Karpas-422 (cell line): ENCODE results near the gene UCN2. TPM values are rescaled to one million over a fixed set of nuclear protein-coding genes. Genes with fewer than 3 reads are reported as not detected.
"Not testable (repeated sequence)": the region's sequence is repeated elsewhere in the genome, so short reads cannot be mapped to it uniquely, and the experiment has no call there.

Experiments
- DNase-seq: peaks from one replicate; pipeline ENCODE4 v3.0.0-alpha.2; 2015
- H2AFZ ChIP-seq: fragments of 200-600 bp; sonication (generic); 2 replicates; pipeline ENCODE4 v1.6.1; 2014; ENCODE audit warnings: antibody characterized with exemption, low read length, mixed read lengths
- H3K27ac ChIP-seq: fragments of 200-600 bp; sonication (generic); 2 replicates; pipeline ENCODE4 v1.5.1; 2014; ENCODE audit warnings: mild to moderate bottlenecking, low read length, moderate library complexity
- H3K27me3 ChIP-seq: fragments of 200-600 bp; sonication (generic); 2 replicates; pipeline ENCODE4 v1.6.1; 2014; ENCODE audit warnings: low read length, mixed read lengths
- H3K36me3 ChIP-seq: fragments of 200-600 bp; sonication (generic); 2 replicates; pipeline ENCODE4 v1.6.1; 2014; ENCODE audit warnings: low read length, mixed read lengths; ENCODE audit not compliant: insufficient read depth
- H3K4me1 ChIP-seq: fragments of 200-600 bp; sonication (generic); 2 replicates; pipeline ENCODE4 v1.6.1; 2014; ENCODE audit warnings: mild to moderate bottlenecking, low read length, mixed read lengths
- H3K4me2 ChIP-seq: fragments of 200-600 bp; sonication (generic); 2 replicates; pipeline ENCODE4 v1.6.1; 2014; ENCODE audit warnings: low read length, low read depth, mild to moderate bottlenecking; ENCODE audit not compliant: poor library complexity, severe bottlenecking
- H3K4me3 ChIP-seq: fragments of 200-600 bp; sonication (generic); 2 replicates; pipeline ENCODE4 v1.5.1; 2014; ENCODE audit warnings: mild to moderate bottlenecking, antibody characterized with exemption, low read length, mixed read lengths
- H3K79me2 ChIP-seq: fragments of 200-600 bp; sonication (generic); 2 replicates; pipeline ENCODE4 v1.6.1; 2014; ENCODE audit warnings: mild to moderate bottlenecking, low read length, mixed read lengths
- H3K9ac ChIP-seq: fragments of 200-600 bp; sonication (generic); 2 replicates; pipeline ENCODE4 v1.6.0; 2014; ENCODE audit warnings: low read length
- H3K9me2 ChIP-seq: fragments of 200-600 bp; sonication (generic), shearing (Covaris generic); replicated peaks from 2 replicates; pipeline ENCODE4 v1.6.0; 2014; ENCODE audit warnings: mild to moderate bottlenecking, low read length, moderate library complexity; ENCODE audit not compliant: insufficient read depth
- H3K9me3 ChIP-seq: fragments of 300-700, 200-600 bp; sonication (generic); 2 replicates; pipeline ENCODE4 v1.6.1; 2014; ENCODE audit warnings: low read length, mixed read lengths
- H4K20me1 ChIP-seq: fragments of 200-600 bp; sonication (generic); 2 replicates; pipeline ENCODE4 v1.6.1; 2014; ENCODE audit warnings: mild to moderate bottlenecking, antibody characterized with exemption, low read length, low read depth; ENCODE audit not compliant: insufficient read depth
- total RNA-seq: library from RNA; depleted of rRNA; stranded (reverse); fragments of >200 nt; shearing (Covaris generic); gene quantifications from 2 replicates; pipeline ENCODE4 v1.2.3, GENCODE V29; 2014; ENCODE audit warnings: low replicate concordance

UCN2 gene
- total RNA-seq, 1 experiment from 2014 or later, result not detected

DNA sequence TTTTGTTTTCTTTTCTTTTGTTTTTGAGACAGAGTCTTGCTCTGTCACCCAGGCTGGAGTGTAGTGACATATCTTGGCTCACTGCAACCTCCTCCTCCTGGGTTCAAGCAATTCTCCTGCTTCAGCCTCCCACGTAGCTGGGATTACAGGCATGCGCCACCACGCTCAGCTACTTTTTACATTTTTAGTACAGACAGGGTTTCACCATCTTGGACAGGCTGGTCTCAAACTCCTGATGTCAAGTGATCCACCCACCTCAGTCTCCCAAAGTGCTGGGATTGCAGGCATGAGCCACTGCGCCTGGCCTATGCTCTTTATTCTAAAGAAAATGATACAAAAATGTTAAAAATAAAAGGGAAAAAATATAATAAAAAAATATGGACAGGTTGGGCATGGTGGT lies 32.9 kb downstream of the UCN2 start:
- not testable (repeated sequence) for H3K79me2 ChIP-seq, H3K9ac ChIP-seq, H3K27me3 ChIP-seq, H3K4me2 ChIP-seq, H3K9me3 ChIP-seq, DNase-seq, H3K9me2 ChIP-seq, H3K27ac ChIP-seq, H3K4me3 ChIP-seq, H3K4me1 ChIP-seq, H4K20me1 ChIP-seq, H2AFZ ChIP-seq
- peaks cover 31% of the 10 kb centered on the region for H3K36me3 ChIP-seq

DNA sequence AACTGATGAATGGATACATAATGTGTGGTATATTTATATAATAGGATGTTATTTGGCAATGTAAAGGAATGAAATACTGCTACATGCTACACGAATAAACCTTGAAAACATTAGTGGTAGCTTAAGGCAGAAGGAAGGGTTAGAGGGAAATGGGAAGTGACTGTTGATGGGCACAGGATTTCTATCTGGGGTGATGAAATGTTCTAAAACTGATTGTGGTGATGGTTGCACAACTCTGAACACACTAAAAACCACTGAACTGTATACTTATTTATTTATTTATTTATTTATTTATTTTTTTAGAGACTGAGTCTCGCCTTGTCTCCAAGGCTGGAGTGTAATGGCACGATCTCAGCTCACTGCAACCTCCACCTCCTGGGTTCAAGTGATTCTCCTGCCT lies 34.8 kb downstream of the UCN2 start:
- Histone ChIP-seq H3K27me3 (no peaks in the 10 kb centered on the region), H3K4me1 (no peaks in the 10 kb centered on the region), H2AFZ (no peak overlapping the region), H3K9me2 (no peaks in the 10 kb centered on the region), H3K4me2 (no peak overlapping the region), H4K20me1 (no peaks in the 10 kb centered on the region), H3K36me3 (peaks cover 25% of the 10 kb centered on the region), H3K9me3 (no peaks in the 10 kb centered on the region), H3K79me2 (no peaks in the 10 kb centered on the region), H3K9ac (no peak overlapping the region), H3K27ac (no peak overlapping the region), H3K4me3 (no peak overlapping the region)
- no peak for DNase-seq

DNA sequence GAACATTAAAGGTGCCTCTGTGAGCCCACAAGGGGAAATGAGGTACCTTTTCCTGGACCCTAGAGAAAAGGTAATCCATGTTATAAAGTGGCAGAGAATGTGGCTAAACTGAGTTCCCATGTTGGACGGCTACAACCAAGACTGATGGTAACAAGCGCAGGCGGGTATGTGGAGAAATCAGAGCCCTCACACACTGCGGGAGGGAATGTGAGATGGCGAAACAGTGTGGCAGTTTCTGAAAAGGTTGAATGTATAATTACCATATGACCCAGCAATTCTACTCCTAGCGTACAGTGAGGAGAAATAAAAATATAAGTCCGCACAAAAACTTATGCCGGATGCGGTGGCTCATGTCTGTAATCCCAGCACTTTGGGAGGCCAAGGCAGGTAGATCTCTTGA lies 35.5 kb downstream of the UCN2 start:
- no peak overlapping the region for H3K4me2 ChIP-seq
- no peaks in the 10 kb centered on the region for H3K9me3 ChIP-seq
- no peaks in the 10 kb centered on the region for H3K27me3 ChIP-seq
- no peaks in the 10 kb centered on the region for H3K4me1 ChIP-seq
- no peak for DNase-seq
- H3K79me2 ChIP-seq, result no peaks in the 10 kb centered on the region
- H3K4me3 ChIP-seq, result no peak overlapping the region
- no peaks in the 10 kb centered on the region for H3K9me2 ChIP-seq
- H3K27ac ChIP-seq, result no peak overlapping the region
- H3K36me3 ChIP-seq, result peaks cover 25% of the 10 kb centered on the region
- H3K9ac ChIP-seq, result no peak overlapping the region
- H2AFZ ChIP-seq, result no peak overlapping the region
- H4K20me1 ChIP-seq, result no peaks in the 10 kb centered on the region

DNA sequence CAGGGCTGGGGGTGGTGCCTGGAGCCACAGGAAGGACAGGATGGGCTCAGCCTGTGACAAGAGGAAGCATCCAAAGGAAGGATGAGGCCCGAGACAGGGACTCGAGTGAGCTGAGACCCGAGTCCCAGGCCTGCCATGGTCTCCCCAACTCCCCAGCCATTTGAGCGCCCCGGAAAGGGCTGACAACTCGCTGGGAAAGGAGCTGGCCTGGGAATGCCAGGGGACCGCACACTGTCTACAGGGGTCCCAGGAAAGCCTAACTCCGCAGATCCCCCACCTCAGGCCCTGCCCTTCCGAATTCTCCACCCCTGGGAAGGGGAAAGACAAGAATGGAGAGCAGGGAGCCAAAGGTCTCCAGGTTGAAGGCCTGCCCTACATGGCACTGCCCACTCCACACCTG lies 38.6 kb downstream of the UCN2 start:
- no peak overlapping the region for H2AFZ ChIP-seq
- no peaks in the 10 kb centered on the region for H3K9me2 ChIP-seq
- H3K4me2 ChIP-seq, result no peak overlapping the region
- no peak overlapping the region for H3K4me3 ChIP-seq
- H3K9ac ChIP-seq, result no peak overlapping the region
- no peaks in the 10 kb centered on the region for H3K79me2 ChIP-seq
- H3K27ac ChIP-seq, result no peak overlapping the region
- no peaks in the 10 kb centered on the region for H4K20me1 ChIP-seq
- DNase-seq, result no peak
- no peaks in the 10 kb centered on the region for H3K27me3 ChIP-seq
- peaks cover 16% of the 10 kb centered on the region for H3K36me3 ChIP-seq
- H3K9me3 ChIP-seq, result no peaks in the 10 kb centered on the region
- no peaks in the 10 kb centered on the region for H3K4me1 ChIP-seq

DNA sequence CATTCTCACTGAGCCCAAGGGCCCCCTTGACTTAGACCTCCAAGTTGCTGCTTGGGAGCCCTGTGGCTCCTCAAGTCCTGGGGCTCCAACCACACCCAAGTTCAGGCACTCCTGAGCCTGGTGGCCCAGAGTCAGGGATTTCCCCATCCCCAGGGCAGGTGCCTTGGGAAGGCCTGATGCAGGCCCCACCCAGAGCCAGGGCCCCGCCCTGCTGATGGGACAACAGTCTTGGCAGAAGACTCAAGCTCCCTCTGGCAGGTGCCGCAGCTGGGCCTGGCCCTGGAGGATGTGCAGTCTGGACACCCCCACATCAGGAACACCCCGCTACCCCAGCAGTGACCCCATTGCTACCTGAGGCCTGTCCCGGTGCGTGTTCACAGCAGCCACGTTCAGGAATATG lies 41.9 kb downstream of the UCN2 start:
- Histone ChIP-seq H3K4me3 (no peak overlapping the region), H3K9me3 (no peaks in the 10 kb centered on the region), H3K9ac (no peak overlapping the region), H3K27me3 (no peaks in the 10 kb centered on the region), H3K27ac (no peak overlapping the region), H3K9me2 (no peaks in the 10 kb centered on the region), H3K4me1 (no peaks in the 10 kb centered on the region), H3K36me3 (no peaks in the 10 kb centered on the region; the same call in 1 of the 2 replicates), H3K79me2 (no peaks in the 10 kb centered on the region), H4K20me1 (no peaks in the 10 kb centered on the region), H3K4me2 (no peak overlapping the region), H2AFZ (no peak overlapping the region)
- DNase-seq, result no peak

DNA sequence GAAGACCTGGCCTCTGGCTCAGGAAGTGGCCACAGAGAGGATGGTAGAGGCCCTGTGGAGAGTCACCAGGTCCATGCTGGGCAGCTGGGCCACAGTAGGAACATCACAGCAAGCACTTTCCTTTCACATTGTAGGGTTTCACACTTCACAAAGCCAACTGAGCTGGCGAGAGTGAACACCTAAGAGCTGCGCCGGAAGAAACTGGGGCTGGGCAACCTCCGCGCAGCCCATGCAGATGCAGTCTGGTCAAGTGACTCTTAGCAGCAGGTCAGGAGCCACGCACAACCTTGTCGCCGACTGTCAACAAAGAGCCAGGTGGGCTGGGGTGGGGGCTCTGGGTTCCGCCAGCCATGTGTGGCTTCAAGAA lies 44.3 kb downstream of the UCN2 start:
- Histone ChIP-seq H3K27me3 (no peaks in the 10 kb centered on the region), H4K20me1 (no peaks in the 10 kb centered on the region), H3K9me3 (no peaks in the 10 kb centered on the region)

DNA sequence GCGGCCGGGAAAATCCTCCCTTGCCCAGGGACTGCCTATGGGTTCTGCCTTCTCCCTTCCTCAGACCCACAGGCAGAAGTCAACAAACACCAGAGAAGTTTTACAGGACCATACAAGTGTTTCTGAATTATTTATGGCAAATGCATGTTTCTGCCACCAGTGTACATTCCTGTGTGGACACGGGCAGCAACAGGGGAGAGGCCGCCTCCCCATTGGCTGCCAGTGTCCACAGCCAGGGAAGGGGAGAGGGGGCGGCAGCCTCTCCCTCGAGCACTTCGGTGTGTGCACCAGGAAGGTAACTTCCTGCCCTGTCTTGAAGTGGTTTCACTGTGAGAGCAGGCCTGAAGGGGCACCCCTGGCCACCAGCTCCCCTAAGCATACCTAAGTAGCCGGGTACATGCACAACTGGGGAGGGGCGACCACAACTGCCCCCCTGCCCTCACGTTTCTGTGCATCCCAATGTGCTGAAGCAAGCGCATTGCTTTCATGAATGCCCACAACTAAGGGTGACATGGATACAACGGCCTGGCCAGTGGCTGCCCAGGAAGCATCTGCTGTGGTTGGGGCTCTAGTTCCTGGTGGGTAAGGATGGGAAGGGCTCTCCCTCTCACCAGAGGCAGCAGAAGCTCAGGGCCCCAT lies 44.8 kb downstream of the UCN2 start:
- no peaks in the 10 kb centered on the region for H3K27me3 ChIP-seq
- no peak for DNase-seq
- H4K20me1 ChIP-seq, result no peaks in the 10 kb centered on the region
- no peaks in the 10 kb centered on the region for H3K9me2 ChIP-seq
- H3K79me2 ChIP-seq, result no peaks in the 10 kb centered on the region
- no peak overlapping the region for H3K9ac ChIP-seq
- no peak overlapping the region for H2AFZ ChIP-seq
- no peak overlapping the region for H3K27ac ChIP-seq
- no peaks in the 10 kb centered on the region for H3K9me3 ChIP-seq
- H3K4me3 ChIP-seq, result no peak overlapping the region
- H3K36me3 ChIP-seq, result no peaks in the 10 kb centered on the region; the same call in 1 of the 2 replicates
- H3K4me2 ChIP-seq, result no peak overlapping the region
- H3K4me1 ChIP-seq, result peaks cover 13% of the 10 kb centered on the region

More for the DNA sequence above, 44.3 kb downstream of the UCN2 start:
- no peak overlapping the region for H3K4me3 ChIP-seq
- H2AFZ ChIP-seq, result no peak overlapping the region
- H3K27ac ChIP-seq, result no peak overlapping the region
- H3K79me2 ChIP-seq, result no peaks in the 10 kb centered on the region
- H3K4me1 ChIP-seq, result peaks cover 13% of the 10 kb centered on the region
- H3K36me3 ChIP-seq, result no peaks in the 10 kb centered on the region; the same call in 1 of the 2 replicates
- no peak for DNase-seq
- H3K9me2 ChIP-seq, result no peaks in the 10 kb centered on the region
- no peak overlapping the region for H3K9ac ChIP-seq
- no peak overlapping the region for H3K4me2 ChIP-seq

DNA sequence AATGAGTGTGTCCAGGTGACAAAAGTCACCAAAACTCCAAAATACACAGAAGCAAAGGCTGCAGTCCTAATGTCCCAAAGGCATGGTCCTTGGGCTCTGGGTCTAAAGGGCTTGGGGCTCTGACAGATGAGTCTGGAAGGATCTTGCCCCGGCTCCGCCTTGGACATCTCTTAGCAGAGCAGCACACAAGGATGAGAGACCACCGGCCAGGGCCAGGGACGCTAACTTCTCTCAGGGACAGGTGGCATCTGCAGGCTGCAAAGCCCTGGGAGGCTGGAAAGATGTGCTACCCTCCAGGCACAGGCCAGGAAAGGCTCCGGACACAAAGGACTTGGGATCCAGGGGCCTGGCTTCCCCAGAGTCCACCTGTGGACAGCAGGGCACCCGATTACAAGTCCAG lies 45.5 kb downstream of the UCN2 start:
- Histone ChIP-seq H3K4me3 (no peak overlapping the region), H3K79me2 (no peaks in the 10 kb centered on the region), H3K9me3 (no peaks in the 10 kb centered on the region), H3K27ac (no peak overlapping the region), H3K9ac (no peak overlapping the region), H3K4me2 (no peak overlapping the region), H3K27me3 (no peaks in the 10 kb centered on the region), H4K20me1 (no peaks in the 10 kb centered on the region), H2AFZ (no peak overlapping the region), H3K4me1 (peaks cover 13% of the 10 kb centered on the region), H3K36me3 (no peaks in the 10 kb centered on the region; the same call in 1 of the 2 replicates), H3K9me2 (no peaks in the 10 kb centered on the region)
- DNase-seq, result no peak
